AG04449 (cell line): ENCODE measurements around the gene MAP3K21.
A peak's percentile ranks its signal among the peaks of the same experiment; 100 is the strongest.

Source experiments
- CTCF ChIA-PET: fragments of 350-600 bp; formaldehyde crosslinking; extraction: SDS; loops from one replicate; lab custom pipeline; 2021; ENCODE audit warnings: antibody characterized with exemption; lab: Yijun Ruan, JAX
- POLR2A ChIA-PET: fragments of 400-600, 350-600 bp; formaldehyde crosslinking; extraction: SDS; loops from one replicate; lab custom pipeline; 2020; ENCODE audit warnings: antibody characterized with exemption, inconsistent platforms; lab: Yijun Ruan, JAX
- DNase-seq: peaks from one replicate; pipeline ENCODE4 v3.0.0-alpha.2; 2010; ENCODE audit warnings: low read depth, low spot score
- H3K4me3 ChIP-seq: 2 replicates; pipeline ENCODE4 v1.5.1; 2011; ENCODE audit warnings: low read depth, mild to moderate bottlenecking, control low read depth, low read length
- CTCF ChIP-seq: IDR thresholded peaks from one replicate; pipeline ENCODE4 v1.5.1; 2011; ENCODE audit warnings: mild to moderate bottlenecking, moderate library complexity, low read length, control low read depth, inconsistent platforms; ENCODE audit not compliant: insufficient read depth; ENCODE audit errors: missing control alignments

The MAP3K21 gene

GRCh38 chr1:233290396-233291034, 37.0 kb upstream of the MAP3K21 start:
- no peak for DNase-seq
- POLR2A ChIA-PET: no interaction called here
- CTCF ChIA-PET: no interaction called here
- no peak overlapping the region for H3K4me3 ChIP-seq
- TF ChIP-seq CTCF: no peak

- no peak overlapping the region for H3K4me3 ChIP-seq
- POLR2A ChIA-PET: no interaction called here
- CTCF ChIA-PET: interaction anchor here (1.0 to 2.0 kb wide), 2 partner anchors 11 to 13 kb away, joined by 5 read pairs; no protein-coding TSS in a partner anchor
- TF ChIP-seq CTCF: no peak
- DNase-seq: no peak
Measured at GRCh38 chr1:233293556-233294446, 33.7 kb upstream of the MAP3K21 start.

- CTCF ChIA-PET: interaction anchor here (2.0 kb wide), 1 partner anchor 12 kb away, joined by 5 read pairs; no protein-coding TSS in a partner anchor
- DNase-seq: no peak
- POLR2A ChIA-PET: no interaction called here
- TF ChIP-seq CTCF: no peak
- peak overlapping the region; percentile 89 for H3K4me3 ChIP-seq
Measured at GRCh38 chr1:233294913-233295236, 32.6 kb upstream of the MAP3K21 start.

- CTCF ChIA-PET: interaction anchor here (2.0 to 2.2 kb wide), 2 partner anchors 10 to 11 kb away, joined by 5 to 9 read pairs; no protein-coding TSS in a partner anchor
- no peak for DNase-seq
- POLR2A ChIA-PET: no interaction called here
- peak within 1 kb of the TSS; percentile 89 for H3K4me3 ChIP-seq
- TF ChIP-seq CTCF: no peak
Measured at GRCh38 chr1:233295237-233295974, 32.1 kb upstream of the MAP3K21 start, which contains the start of gene PCNX2. TSS of gene PCNX2 (minus strand) at chr1:233295725. CDS start at chr1:233295478, 247 bp downstream.

- H3K4me3 ChIP-seq: peak overlapping the region; percentile 89
- CTCF ChIA-PET: interaction anchor here (0.7 to 2.2 kb wide), 2 partner anchors 9 to 11 kb away, joined by 3 to 9 read pairs; no protein-coding TSS in a partner anchor
- TF ChIP-seq CTCF: no peak
- POLR2A ChIA-PET: no interaction called here
- DNase-seq: no peak
Measured at GRCh38 chr1:233295975-233296322, 31.6 kb upstream of the MAP3K21 start.
